Gastroesophageal sphincter (tissue), 4 donors: Measurements from ENCODE around the gene CCDC106. TPM values are rescaled to one million over a fixed set of nuclear protein-coding genes. Genes with fewer than 3 reads are reported as not detected.

Experiments used
- ATAC-seq: fragments of 150-250 bp; one replicate; pipeline ENCODE4 v1.9.1; 2016; ENCODE audit warnings: mild to moderate bottlenecking, moderate library complexity
- H3K27ac ChIP-seq, 4 donors: fragments of 200-600 bp; sonication (generic) in 3 of 4; 1 replicate in 3 of 4; 2 replicates in 1 of 4; pipeline ENCODE4 v1.5.1; 2016 to 2019
- H3K27me3 ChIP-seq: fragments of 200-600 bp; sonication (generic); one replicate; pipeline ENCODE4 v1.5.1; 2019
- H3K36me3 ChIP-seq, 2 donors: fragments of 200-600 bp; sonication (generic); one replicate each; pipeline ENCODE4 v1.5.1; 2019; ENCODE audit warnings: control low read depth in 1 of 2
- H3K4me1 ChIP-seq, 3 donors: fragments of 200-600 bp; sonication (generic); 1 replicate in 2 of 3; 2 replicates in 1 of 3; pipeline ENCODE4 v1.5.1; 2016 to 2019; ENCODE audit warnings: control low read depth in 2 of 3
- H3K4me3 ChIP-seq, 2 donors: fragments of 200-600 bp; sonication (generic); one replicate each; pipeline ENCODE4 v1.5.1; 2019; ENCODE audit warnings: mild to moderate bottlenecking in 1 of 2, moderate library complexity in 1 of 2
- H3K9me3 ChIP-seq, 3 donors: fragments of 200-600 bp; sonication (generic); one replicate each; pipeline ENCODE4 v1.5.1; 2017 to 2019; ENCODE audit warnings: control low read depth in 2 of 3
- EP300 ChIP-seq: sonication (generic); formaldehyde crosslinking; IDR thresholded peaks from one replicate; pipeline ENCODE4 v1.6.1; 2017; ENCODE audit warnings: antibody characterized with exemption, mild to moderate bottlenecking
- POLR2A ChIP-seq, 2 donors: fragments of 450-650 bp; IDR thresholded peaks; one replicate each; pipeline ENCODE4 v1.6.1; 2017; ENCODE audit warnings: antibody characterized with exemption in 2 of 2, mild to moderate bottlenecking in 2 of 2, moderate library complexity in 1 of 2
- POLR2AphosphoS5 ChIP-seq: sonication (generic); formaldehyde crosslinking; IDR thresholded peaks from one replicate; pipeline ENCODE4 v1.6.1; 2017; ENCODE audit warnings: antibody characterized with exemption
- WGBS, 2 donors: methylation state at CpG; one replicate each; pipeline ENCODE4 v1.1.5; 2018; ENCODE audit warnings: low coverage in 1 of 2; 5-methylcytosine and 5-hydroxymethylcytosine counted together
- total RNA-seq, 4 donors: library from RNA; depleted of rRNA; stranded (reverse); fragments of >200 nt; gene quantifications; one replicate each; pipeline ENCODE4 v1.1.0, GENCODE V29; 2016
- TF ChIP-seq, protein P1 (sequence below), 4 experiments: fragments of 200-600 bp in 2 of 4; fragments of 450-650 bp in 2 of 4; sonication (generic) in 1 of 4; IDR thresholded peaks; one replicate each; pipeline ENCODE4 v1.5.1; 2017 to 2019; ENCODE audit warnings: antibody characterized with exemption in 4 of 4, mild to moderate bottlenecking in 2 of 4, moderate library complexity in 2 of 4

Gene CCDC106
- total RNA-seq, 4 donors from 2014 or later = 11.4 to 28.5 (median 15.5) TPM

- Histone ChIP-seq H3K4me3 (peak overlapping the region; percentile 89 to 95), H3K9me3 (no peaks in the 10 kb centered on the region), H3K36me3 (peaks cover 0 to 19% of the 10 kb centered on the region in 2 donors), H3K27me3 (no peaks in the 10 kb centered on the region), H3K4me1 (peaks cover 3 to 94% (median 54%) of the 10 kb centered on the region in 3 donors), H3K27ac (peak overlapping the region; percentile 16 to 96 (median 93))
- peak; percentile 1 for ATAC-seq
- TF ChIP-seq, protein P1, sequence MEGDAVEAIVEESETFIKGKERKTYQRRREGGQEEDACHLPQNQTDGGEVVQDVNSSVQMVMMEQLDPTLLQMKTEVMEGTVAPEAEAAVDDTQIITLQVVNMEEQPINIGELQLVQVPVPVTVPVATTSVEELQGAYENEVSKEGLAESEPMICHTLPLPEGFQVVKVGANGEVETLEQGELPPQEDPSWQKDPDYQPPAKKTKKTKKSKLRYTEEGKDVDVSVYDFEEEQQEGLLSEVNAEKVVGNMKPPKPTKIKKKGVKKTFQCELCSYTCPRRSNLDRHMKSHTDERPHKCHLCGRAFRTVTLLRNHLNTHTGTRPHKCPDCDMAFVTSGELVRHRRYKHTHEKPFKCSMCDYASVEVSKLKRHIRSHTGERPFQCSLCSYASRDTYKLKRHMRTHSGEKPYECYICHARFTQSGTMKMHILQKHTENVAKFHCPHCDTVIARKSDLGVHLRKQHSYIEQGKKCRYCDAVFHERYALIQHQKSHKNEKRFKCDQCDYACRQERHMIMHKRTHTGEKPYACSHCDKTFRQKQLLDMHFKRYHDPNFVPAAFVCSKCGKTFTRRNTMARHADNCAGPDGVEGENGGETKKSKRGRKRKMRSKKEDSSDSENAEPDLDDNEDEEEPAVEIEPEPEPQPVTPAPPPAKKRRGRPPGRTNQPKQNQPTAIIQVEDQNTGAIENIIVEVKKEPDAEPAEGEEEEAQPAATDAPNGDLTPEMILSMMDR (IDR thresholded peaks at IDR 0.05) = no peak
- TF ChIP-seq POLR2AphosphoS5 = peak; percentile 5
- no peak for TF ChIP-seq EP300
- peak in 1 of 2 donors; percentile 6 for TF ChIP-seq POLR2A (IDR thresholded peaks at IDR 0.05)
- WGBS, 2 donors = 0 to 1% methylated on average over 14 to 15 of the region's 65 CpGs
These were observed 5.6 kb upstream of the CCDC106 start for GRCh38 chr19:55642153-55643002.

GRCh38 chr19:55643003-55643886 is 4.8 kb upstream of the CCDC106 start, which contains the start of gene ZNF581:
Gene ZNF581 (plus strand): TSS chr19:55643649. CDS start chr19:55644572, 923 bp downstream.
- Histone ChIP-seq H3K27ac (peak within 1 kb of the TSS; percentile 70 to 96 (median 93)), H3K4me3 (peak within 1 kb of the TSS; percentile 89 to 95), H3K9me3 (no peaks in the 10 kb centered on the region), H3K4me1 (peaks cover 3 to 94% (median 50%) of the 10 kb centered on the region in 3 donors), H3K36me3 (peaks cover 0 to 19% of the 10 kb centered on the region in 2 donors), H3K27me3 (no peaks in the 10 kb centered on the region)
- ATAC-seq = peak; percentile 61
- TF ChIP-seq POLR2AphosphoS5 (peak; percentile 67), EP300 (no peak), POLR2A (IDR thresholded peaks at IDR 0.05) (peak in 1 of 2 donors; percentile 11)
- TF ChIP-seq, protein P1 (IDR thresholded peaks at IDR 0.05) = no peak
- WGBS, 2 donors = 0 to 2% methylated on average over 10 to 15 of the region's 56 CpGs

GRCh38 chr19:55643887-55644176 is 4.2 kb upstream of the CCDC106 start:
- no peak for TF ChIP-seq EP300
- no peak for TF ChIP-seq POLR2AphosphoS5
- TF ChIP-seq, protein P1 (IDR thresholded peaks at IDR 0.05) = no peak
- no peak for TF ChIP-seq POLR2A (IDR thresholded peaks at IDR 0.05)
- WGBS, 2 donors = 0% methylated on average over 11 of the region's 15 CpGs; no CpG with 5 or more reads in 1 of the 2 donors
- no peaks in the 10 kb centered on the region for H3K27me3 ChIP-seq
- H3K4me1 ChIP-seq = peaks cover 3 to 94% (median 53%) of the 10 kb centered on the region in 3 donors
- H3K4me3 ChIP-seq = peak overlapping the region; percentile 89 to 95
- H3K27ac ChIP-seq = peak overlapping the region; percentile 70 to 96 (median 93)
- H3K36me3 ChIP-seq = peaks cover 0 to 19% of the 10 kb centered on the region in 2 donors
- no peaks in the 10 kb centered on the region for H3K9me3 ChIP-seq
- no peak for ATAC-seq

DNA sequence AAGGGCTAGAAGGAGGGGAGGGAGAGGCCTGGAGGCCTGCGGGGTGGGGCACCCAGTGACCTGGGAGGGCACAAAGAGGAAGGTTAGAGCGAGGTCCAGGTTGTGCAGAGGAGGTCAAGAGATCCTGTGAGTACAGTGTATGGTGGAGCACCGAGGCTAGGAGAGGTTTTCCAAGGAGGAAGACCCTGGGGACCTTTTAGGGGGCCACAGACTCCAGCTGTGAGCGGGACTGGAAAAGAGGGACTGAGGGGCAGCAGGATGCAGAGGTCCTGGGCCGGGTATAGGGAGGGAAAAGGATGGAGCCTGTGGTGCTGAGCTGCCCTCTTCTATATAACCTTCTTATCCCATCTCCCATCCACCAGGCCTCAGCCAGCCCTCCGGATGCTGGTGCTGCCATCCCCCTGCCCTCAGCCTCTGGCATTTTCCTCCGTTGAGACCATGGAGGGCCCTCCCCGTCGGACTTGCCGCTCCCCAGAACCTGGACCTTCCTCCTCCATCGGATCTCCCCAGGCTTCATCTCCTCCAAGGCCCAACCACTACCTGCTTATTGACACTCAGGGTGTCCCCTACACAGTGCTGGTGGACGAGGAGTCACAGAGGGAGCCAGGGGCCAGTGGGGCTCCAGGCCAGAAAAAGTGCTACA is 3.7 kb upstream of the CCDC106 start:
- 0 to 21% methylated on average over 3 to 5 of the region's 12 CpGs for WGBS, 2 donors
- peak overlapping the region; percentile 89 to 95 for H3K4me3 ChIP-seq

More for the DNA sequence above, 3.7 kb upstream of the CCDC106 start:
- TF ChIP-seq EP300 (no peak), POLR2AphosphoS5 (no peak), POLR2A (IDR thresholded peaks at IDR 0.05) (no peak)
- TF ChIP-seq, protein P1 (IDR thresholded peaks at IDR 0.05) = no peak
- no peaks in the 10 kb centered on the region for H3K9me3 ChIP-seq
- peak overlapping the region in 3 of 4 donors; percentile 90 to 96 (median 96) for H3K27ac ChIP-seq
- no peak for ATAC-seq
- H3K27me3 ChIP-seq = no peaks in the 10 kb centered on the region
- H3K36me3 ChIP-seq = peaks cover 0 to 19% of the 10 kb centered on the region in 2 donors
- peaks cover 3 to 94% (median 53%) of the 10 kb centered on the region in 3 donors for H3K4me1 ChIP-seq
